NCI-H69 (cell line): ENCODE data around the gene TMEM125.
A peak's percentile ranks its signal among the peaks of the same experiment; 100 is the strongest.

ENCODE experiments used
- DNase-seq: peaks from one replicate; lab custom pipeline; 2025; lab: John Stamatoyannopoulos, UW

The TMEM125 gene

GRCh38 chr1:43293896-43294760 is 24.3 kb downstream of the TMEM125 start:
- DNase-seq = peak; percentile 50

- no peak for DNase-seq
Observed at GRCh38 chr1:43294761-43295160, 25.0 kb downstream of the TMEM125 start.

- no peak for DNase-seq
Observed at GRCh38 chr1:43296207-43296606, 26.4 kb downstream of the TMEM125 start.

GRCh38 chr1:43298055-43298454 is 28.3 kb downstream of the TMEM125 start:
- no peak for DNase-seq

- DNase-seq = no peak
Observed at GRCh38 chr1:43299101-43299500, 29.3 kb downstream of the TMEM125 start.

- no peak for DNase-seq
Observed at GRCh38 chr1:43300378-43301094, 30.8 kb downstream of the TMEM125 start, which contains the start of gene TIE1. TIE1 (plus strand) TSS chr1:43300982; CDS start chr1:43301072, 90 bp downstream.

- no peak for DNase-seq
Observed at GRCh38 chr1:43302201-43302600, 32.4 kb downstream of the TMEM125 start.

- no peak for DNase-seq
Observed at GRCh38 chr1:43302721-43303470, 33.1 kb downstream of the TMEM125 start.

- peak; percentile 3 for DNase-seq
Observed at GRCh38 chr1:43303471-43304313, 33.9 kb downstream of the TMEM125 start.

- no peak for DNase-seq
Observed at GRCh38 chr1:43304314-43304681, 34.5 kb downstream of the TMEM125 start.

- DNase-seq = no peak
Observed at GRCh38 chr1:43304771-43305300, 35.1 kb downstream of the TMEM125 start.

- no peak for DNase-seq
Observed at GRCh38 chr1:43305461-43305860, 35.7 kb downstream of the TMEM125 start.

- no peak for DNase-seq
Observed at GRCh38 chr1:43305926-43306687, 36.3 kb downstream of the TMEM125 start.

GRCh38 chr1:43306688-43307457 is 37.1 kb downstream of the TMEM125 start:
- peak; percentile 4 for DNase-seq

- no peak for DNase-seq
Observed at GRCh38 chr1:43307458-43308158, 37.8 kb downstream of the TMEM125 start.

GRCh38 chr1:43308635-43309404 is 39.0 kb downstream of the TMEM125 start:
- DNase-seq = no peak

- no peak for DNase-seq
Observed at GRCh38 chr1:43309405-43310025, 39.7 kb downstream of the TMEM125 start.

- no peak for DNase-seq
Observed at GRCh38 chr1:43311521-43311920, 41.7 kb downstream of the TMEM125 start.
